ENCODE data around the gene ZNF516. TPM values are rescaled to one million over a fixed set of nuclear protein-coding genes. Genes with fewer than 3 reads are reported as not detected.

The ZNF516 gene
- total RNA-seq, 1 donor from 2014 or later = 108 TPM

DNA sequence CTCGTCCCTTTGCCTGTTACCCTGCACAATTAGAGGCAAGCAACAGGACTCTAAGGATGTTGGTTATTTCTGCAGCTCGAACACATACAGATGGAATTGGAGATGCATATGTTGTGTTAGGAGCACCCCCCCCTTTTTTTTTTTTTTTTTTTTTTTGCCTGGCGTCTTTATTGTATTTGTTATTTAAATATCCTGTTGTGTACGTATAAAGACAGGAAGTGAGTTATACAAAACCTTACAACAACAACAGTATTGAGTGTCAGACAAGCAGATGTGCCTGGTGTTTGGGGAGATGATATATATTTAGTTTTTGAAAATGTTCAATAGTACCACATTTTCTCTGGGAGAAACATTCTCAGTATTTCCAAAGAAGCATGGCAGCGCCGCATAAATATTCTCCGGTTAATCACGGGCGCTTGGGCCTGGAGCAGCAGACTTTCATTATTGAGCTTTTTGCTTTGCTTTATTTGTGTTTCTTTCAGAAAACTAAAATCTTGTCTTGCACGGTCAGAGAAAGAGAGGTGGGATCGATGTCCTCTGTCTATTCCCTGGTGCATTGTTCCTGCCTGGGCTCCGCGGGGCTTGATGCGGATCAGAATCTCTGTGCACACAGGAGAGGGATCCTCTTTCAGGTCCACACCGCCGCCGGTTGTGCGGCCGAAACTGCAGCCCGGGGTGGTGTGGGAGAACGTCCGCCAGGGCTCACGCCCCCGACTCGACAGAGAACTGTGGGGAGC lies 23.2 kb upstream of the ZNF516 start:
- Mint-ChIP-seq H3K4me3 (ENCODE audit: low read depth) (peak overlapping the region; percentile 77), H3K9me3 (ENCODE audit: low read depth) (no peaks in the 10 kb centered on the region), H3K4me1 (ENCODE audit: low read depth) (peaks cover 35% of the 10 kb centered on the region), H3K36me3 (ENCODE audit: insufficient read depth) (no peaks in the 10 kb centered on the region), H3K27me3 (no peaks in the 10 kb centered on the region), H3K27ac (peak overlapping the region; percentile 95)
- TF ChIP-seq, protein P1, sequence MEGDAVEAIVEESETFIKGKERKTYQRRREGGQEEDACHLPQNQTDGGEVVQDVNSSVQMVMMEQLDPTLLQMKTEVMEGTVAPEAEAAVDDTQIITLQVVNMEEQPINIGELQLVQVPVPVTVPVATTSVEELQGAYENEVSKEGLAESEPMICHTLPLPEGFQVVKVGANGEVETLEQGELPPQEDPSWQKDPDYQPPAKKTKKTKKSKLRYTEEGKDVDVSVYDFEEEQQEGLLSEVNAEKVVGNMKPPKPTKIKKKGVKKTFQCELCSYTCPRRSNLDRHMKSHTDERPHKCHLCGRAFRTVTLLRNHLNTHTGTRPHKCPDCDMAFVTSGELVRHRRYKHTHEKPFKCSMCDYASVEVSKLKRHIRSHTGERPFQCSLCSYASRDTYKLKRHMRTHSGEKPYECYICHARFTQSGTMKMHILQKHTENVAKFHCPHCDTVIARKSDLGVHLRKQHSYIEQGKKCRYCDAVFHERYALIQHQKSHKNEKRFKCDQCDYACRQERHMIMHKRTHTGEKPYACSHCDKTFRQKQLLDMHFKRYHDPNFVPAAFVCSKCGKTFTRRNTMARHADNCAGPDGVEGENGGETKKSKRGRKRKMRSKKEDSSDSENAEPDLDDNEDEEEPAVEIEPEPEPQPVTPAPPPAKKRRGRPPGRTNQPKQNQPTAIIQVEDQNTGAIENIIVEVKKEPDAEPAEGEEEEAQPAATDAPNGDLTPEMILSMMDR (IDR thresholded peaks at IDR 0.05; ENCODE audit: unreplicated experiment) = no peak
- no peak for DNase-seq (ENCODE audit: low spot score, unreplicated experiment)

DNA sequence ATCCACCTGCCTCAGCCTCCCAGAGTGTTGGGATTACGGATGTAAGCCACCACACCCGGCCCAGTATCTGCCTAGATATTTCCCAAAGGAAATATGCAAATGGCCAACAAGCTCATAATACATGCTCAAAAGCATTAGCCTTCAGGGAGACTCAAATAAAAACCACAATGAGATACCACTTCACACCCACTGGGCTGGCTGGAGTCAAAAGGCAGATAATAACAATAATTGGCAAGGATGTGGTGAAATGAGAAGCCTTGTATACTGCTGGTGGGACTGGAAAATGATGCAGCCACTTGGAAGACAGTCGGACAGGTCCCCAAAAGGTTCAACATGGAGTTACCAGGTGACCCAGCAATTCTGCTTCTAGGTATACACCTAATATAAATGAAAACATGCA lies 20.5 kb upstream of the ZNF516 start:
- Mint-ChIP-seq H3K9me3 (ENCODE audit: low read depth) (no peaks in the 10 kb centered on the region), H3K36me3 (ENCODE audit: insufficient read depth) (no peaks in the 10 kb centered on the region), H3K27ac (no peak overlapping the region), H3K4me3 (ENCODE audit: low read depth) (no peak overlapping the region), H3K4me1 (ENCODE audit: low read depth) (peaks cover 21% of the 10 kb centered on the region), H3K27me3 (no peaks in the 10 kb centered on the region)
- TF ChIP-seq, protein P1 (IDR thresholded peaks at IDR 0.05; ENCODE audit: unreplicated experiment) = no peak
- no peak for DNase-seq (ENCODE audit: low spot score, unreplicated experiment)

DNA sequence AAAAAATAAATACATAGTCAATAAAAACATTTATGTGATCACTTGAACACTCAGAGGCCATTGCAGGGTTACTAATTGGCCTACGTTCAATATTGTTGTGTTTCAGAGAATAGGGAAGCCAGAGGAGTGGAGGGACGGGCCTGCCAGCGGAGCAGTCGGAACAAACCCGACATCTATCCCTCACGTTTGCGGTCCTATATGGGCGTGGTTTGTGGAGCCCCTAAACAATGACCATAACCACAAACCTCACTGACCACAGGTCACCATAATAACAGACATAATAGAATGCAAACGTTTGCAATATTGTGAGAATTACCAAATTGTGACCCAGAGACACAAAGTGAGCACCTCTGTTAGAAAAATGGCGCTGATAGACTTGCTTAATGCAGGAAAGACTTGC lies 19.5 kb upstream of the ZNF516 start:
- TF ChIP-seq, protein P1 (IDR thresholded peaks at IDR 0.05; ENCODE audit: unreplicated experiment) = no peak
- H3K4me1 Mint-ChIP-seq (ENCODE audit: low read depth) = peaks cover 17% of the 10 kb centered on the region
- no peaks in the 10 kb centered on the region for H3K9me3 Mint-ChIP-seq (ENCODE audit: low read depth)
- no peaks in the 10 kb centered on the region for H3K27me3 Mint-ChIP-seq
- no peak overlapping the region for H3K27ac Mint-ChIP-seq
- no peak overlapping the region for H3K4me3 Mint-ChIP-seq (ENCODE audit: low read depth)
- DNase-seq (ENCODE audit: low spot score, unreplicated experiment) = no peak
- no peaks in the 10 kb centered on the region for H3K36me3 Mint-ChIP-seq (ENCODE audit: insufficient read depth)

DNA sequence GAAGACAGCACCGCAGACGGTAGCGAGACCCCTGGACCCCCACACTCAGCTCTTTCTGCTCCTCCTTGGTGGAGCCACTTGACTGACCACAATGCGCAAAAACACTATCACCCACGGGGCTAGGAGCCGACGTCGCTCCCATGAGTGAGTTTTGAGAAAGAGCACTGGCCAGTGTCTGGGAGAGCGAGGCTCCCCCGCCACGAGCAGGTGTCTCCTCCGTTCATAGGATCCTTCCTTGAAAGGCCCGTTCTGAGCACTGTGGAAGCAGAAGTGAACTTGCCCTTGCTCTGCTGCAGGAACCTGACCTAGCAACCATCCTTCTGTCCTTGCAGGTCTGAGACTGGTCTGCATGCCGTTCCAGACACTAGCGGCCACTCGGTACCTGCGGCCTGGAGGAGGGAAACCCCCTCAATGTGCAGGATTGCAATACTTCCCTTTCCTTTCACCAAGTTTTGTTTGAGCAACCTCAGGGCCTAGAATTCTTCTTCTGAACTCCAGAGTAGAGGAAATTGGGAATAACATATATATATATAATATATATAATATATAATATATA lies 12.9 kb upstream of the ZNF516 start:
- Mint-ChIP-seq H3K4me1 (ENCODE audit: low read depth) (peaks cover 9% of the 10 kb centered on the region), H3K4me3 (ENCODE audit: low read depth) (no peak overlapping the region), H3K36me3 (ENCODE audit: insufficient read depth) (no peaks in the 10 kb centered on the region), H3K9me3 (ENCODE audit: low read depth) (no peaks in the 10 kb centered on the region), H3K27me3 (no peaks in the 10 kb centered on the region), H3K27ac (no peak overlapping the region)
- DNase-seq (ENCODE audit: low spot score, unreplicated experiment) = no peak
- TF ChIP-seq, protein P1 (IDR thresholded peaks at IDR 0.05; ENCODE audit: unreplicated experiment) = no peak

DNA sequence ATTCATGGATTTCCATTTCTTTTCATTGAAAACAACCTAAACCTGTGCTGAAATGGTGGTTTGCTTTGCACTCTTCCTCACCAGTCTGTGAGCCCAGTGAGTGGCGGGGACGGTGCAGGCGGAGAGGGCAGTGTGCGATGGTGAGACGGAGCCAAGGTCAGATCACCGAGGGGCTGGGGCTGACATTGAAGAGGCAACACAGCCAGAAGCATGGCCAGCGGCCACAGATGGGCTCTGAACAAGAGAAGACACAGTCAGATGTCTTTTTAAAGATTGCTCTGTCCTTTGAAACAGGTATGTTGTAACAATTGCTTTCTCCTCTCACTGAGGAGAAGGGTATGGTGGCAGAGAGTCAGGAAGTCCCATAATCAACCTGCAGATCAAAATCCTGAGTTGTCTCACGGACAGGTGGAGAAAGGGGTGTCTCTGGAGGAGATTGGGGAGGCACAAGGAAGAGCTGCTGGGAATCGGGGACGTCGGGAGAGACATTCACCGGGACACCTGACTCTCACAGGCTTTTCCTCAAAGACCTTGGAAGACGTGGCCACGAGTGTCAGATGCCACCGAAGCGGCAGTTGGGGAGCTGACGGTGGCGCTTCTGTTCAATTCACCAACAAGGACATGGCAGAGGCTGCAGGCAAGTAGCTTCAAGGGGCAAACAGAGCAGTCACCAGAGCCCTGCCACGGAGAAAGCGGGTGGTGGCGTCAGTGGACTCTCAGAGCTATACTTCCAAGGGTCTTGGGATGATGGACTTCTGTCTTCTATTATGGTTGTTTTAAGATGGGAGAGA lies 12.1 kb upstream of the ZNF516 start:
- Mint-ChIP-seq H3K4me1 (ENCODE audit: low read depth) (peaks cover 9% of the 10 kb centered on the region), H3K9me3 (ENCODE audit: low read depth) (no peaks in the 10 kb centered on the region), H3K4me3 (ENCODE audit: low read depth) (no peak overlapping the region), H3K36me3 (ENCODE audit: insufficient read depth) (no peaks in the 10 kb centered on the region), H3K27ac (no peak overlapping the region), H3K27me3 (no peaks in the 10 kb centered on the region)
- TF ChIP-seq, protein P1 (IDR thresholded peaks at IDR 0.05; ENCODE audit: unreplicated experiment) = no peak
- DNase-seq (ENCODE audit: low spot score, unreplicated experiment) = no peak
